GM04504 (cell line): ENCODE measurements around the gene AGRN.
"Not testable (repeated sequence)": the region's sequence is repeated elsewhere in the genome, so short reads cannot be mapped to it uniquely, and the experiment has no call there.

ENCODE experiments used
- DNase-seq: peaks from one replicate; pipeline ENCODE4 v3.0.0-alpha.2; 2012; ENCODE audit warnings: low read depth

The AGRN gene

GRCh38 chr1:1067284-1067859 lies 47.5 kb downstream of the AGRN start:
- DNase-seq, result no peak

- DNase-seq, result no peak
These were observed 48.1 kb downstream of the AGRN start for GRCh38 chr1:1067860-1068516.

GRCh38 chr1:1068517-1069055 lies 48.7 kb downstream of the AGRN start:
- DNase-seq, result no peak

- no peak for DNase-seq
These were observed 49.3 kb downstream of the AGRN start for GRCh38 chr1:1069056-1069710.

GRCh38 chr1:1069711-1070676 lies 50.1 kb downstream of the AGRN start:
- DNase-seq, result no peak

GRCh38 chr1:1071486-1072298 lies 51.8 kb downstream of the AGRN start:
- no peak for DNase-seq

GRCh38 chr1:1072299-1072848 lies 52.5 kb downstream of the AGRN start:
- DNase-seq, result no peak

GRCh38 chr1:1072849-1073742 lies 53.2 kb downstream of the AGRN start:
- no peak for DNase-seq

GRCh38 chr1:1073743-1074587 lies 54.0 kb downstream of the AGRN start, which contains the start of gene RNF223:
Gene RNF223, minus strand, starts transcription at chr1:1074306. Its CDS starts 1,740 bp downstream, at chr1:1072566.
- DNase-seq, result no peak

GRCh38 chr1:1074631-1075147 lies 54.8 kb downstream of the AGRN start:
- DNase-seq, result no peak

- no peak for DNase-seq
These were observed 55.4 kb downstream of the AGRN start for GRCh38 chr1:1075148-1075935.

GRCh38 chr1:1077396-1077795 lies 57.5 kb downstream of the AGRN start:
- not testable (repeated sequence) for DNase-seq

- peak; percentile 94 for DNase-seq
These were observed 59.6 kb downstream of the AGRN start for GRCh38 chr1:1079408-1080121.

GRCh38 chr1:1080122-1080757 lies 60.3 kb downstream of the AGRN start:
- peak; percentile 42 for DNase-seq

GRCh38 chr1:1080951-1081310 lies 61.0 kb downstream of the AGRN start:
- DNase-seq, result no peak
